ENCODE results near the gene FTH1. TPM values are rescaled to one million over a fixed set of nuclear protein-coding genes. Genes with fewer than 3 reads are reported as not detected.
A peak's percentile ranks its signal among the peaks of the same experiment; 100 is the strongest.
"Not testable (repeated sequence)": the region's sequence is repeated elsewhere in the genome, so short reads cannot be mapped to it uniquely, and the experiment has no call there.

The FTH1 gene
- total and polyA plus RNA-seq, 8 donors = 1,788 to 5,494 (median 2,077) TPM

DNA sequence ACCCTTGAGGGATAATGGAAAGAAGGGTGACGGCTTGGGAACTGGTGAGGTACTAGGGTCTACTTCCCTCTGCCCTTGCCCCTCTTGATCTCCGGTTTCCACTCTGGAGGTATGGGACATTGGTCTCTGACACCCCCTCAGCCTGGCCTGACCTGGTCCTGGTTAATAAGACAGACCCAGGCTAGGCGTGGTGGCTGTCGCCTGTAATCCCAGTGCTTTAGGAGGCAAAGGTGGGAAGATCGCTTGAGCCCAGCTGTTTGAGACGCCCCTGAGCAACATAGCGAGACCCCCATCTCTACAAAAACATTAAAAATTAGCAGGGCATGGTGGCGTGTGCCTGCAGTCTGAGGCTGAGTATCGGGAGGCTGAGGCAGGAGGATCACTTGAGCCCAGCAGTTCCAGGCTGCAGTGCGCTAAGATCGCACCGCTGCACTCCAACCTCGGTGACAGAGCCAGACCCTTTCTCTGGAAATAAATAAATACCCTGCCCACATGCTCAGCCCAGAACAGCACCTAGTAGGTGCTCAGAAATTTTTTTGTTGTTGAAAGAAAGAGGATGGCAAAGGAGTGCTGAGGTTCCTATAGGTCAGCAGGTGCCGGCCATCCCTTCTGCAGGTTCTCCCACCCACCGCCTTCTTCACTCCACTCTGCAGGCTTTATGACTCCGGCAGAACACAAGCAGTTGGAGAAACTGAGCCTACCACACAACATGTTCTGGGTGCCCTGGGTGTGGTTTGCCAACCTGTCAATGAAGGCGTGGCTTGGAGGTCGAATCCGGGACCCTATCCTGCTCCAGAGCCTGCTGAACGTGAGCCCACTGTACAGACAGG is 11.0 kb downstream of the FTH1 start:
- intact Hi-C loops (cut with DNase I) = loop anchor here in 1 of 2 donors (10.0 kb wide), 2 partner anchors 118 to 162 kb away; partner anchors contain the start of genes FEN1 and TMEM258
- peak overlapping the region in 1 of 2 donors; percentile 63 for H3K4me3 ChIP-seq
- ATAC-seq = no peak

DNA sequence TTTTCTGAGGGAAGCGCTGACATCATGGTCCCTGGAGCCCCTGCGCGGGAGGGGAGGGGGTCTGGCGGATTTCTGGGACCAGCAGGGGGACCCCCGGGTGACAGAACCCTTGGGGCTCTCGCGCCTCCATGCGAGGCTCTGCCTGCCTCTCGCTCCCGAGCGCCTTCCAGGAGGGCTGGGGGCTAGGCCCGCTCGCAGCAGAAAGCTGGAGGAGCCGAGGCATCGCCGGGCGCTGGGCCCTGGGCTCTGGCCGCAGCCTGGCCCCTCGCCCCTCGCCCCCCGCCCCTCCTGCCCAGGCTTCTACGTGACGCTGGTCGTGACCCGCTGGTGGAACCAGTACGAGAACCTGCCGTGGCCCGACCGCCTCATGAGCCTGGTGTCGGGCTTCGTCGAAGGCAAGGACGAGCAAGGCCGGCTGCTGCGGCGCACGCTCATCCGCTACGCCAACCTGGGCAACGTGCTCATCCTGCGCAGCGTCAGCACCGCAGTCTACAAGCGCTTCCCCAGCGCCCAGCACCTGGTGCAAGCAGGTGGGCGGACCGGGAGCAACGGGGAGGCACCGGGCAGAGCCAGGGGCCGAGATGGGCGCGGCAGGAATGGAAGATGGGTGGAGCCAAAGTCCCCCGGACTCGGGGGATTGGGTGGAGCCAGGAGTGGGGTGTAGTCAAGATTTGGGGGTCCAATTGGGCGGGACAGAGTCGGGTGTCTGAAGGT is 11.9 kb downstream of the FTH1 start:
- Histone ChIP-seq H3K4me1 (peaks cover 7 to 39% of the 10 kb centered on the region in 2 donors), H3K9me3 (no peaks in the 10 kb centered on the region), H3K36me3 (peaks cover 0 to 30% of the 10 kb centered on the region in 2 donors), H3K4me3 (peak overlapping the region; percentile 31 to 63), H3K27me3 (peaks cover 0 to 11% of the 10 kb centered on the region in 2 donors), H3K27ac (peak overlapping the region; percentile 79 to 96)
- TF ChIP-seq, protein P1, sequence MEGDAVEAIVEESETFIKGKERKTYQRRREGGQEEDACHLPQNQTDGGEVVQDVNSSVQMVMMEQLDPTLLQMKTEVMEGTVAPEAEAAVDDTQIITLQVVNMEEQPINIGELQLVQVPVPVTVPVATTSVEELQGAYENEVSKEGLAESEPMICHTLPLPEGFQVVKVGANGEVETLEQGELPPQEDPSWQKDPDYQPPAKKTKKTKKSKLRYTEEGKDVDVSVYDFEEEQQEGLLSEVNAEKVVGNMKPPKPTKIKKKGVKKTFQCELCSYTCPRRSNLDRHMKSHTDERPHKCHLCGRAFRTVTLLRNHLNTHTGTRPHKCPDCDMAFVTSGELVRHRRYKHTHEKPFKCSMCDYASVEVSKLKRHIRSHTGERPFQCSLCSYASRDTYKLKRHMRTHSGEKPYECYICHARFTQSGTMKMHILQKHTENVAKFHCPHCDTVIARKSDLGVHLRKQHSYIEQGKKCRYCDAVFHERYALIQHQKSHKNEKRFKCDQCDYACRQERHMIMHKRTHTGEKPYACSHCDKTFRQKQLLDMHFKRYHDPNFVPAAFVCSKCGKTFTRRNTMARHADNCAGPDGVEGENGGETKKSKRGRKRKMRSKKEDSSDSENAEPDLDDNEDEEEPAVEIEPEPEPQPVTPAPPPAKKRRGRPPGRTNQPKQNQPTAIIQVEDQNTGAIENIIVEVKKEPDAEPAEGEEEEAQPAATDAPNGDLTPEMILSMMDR (IDR thresholded peaks at IDR 0.05) = peak in 1 of 2 donors; percentile 24
- peak; percentile 46 for ATAC-seq
- peak in 2 of 4 donors; percentile 56 to 89 for DNase-seq
- intact Hi-C loops (cut with DNase I) = loop anchor here in 1 of 2 donors (10.0 kb wide), 2 partner anchors 119 to 161 kb away; partner anchors contain the start of genes FEN1 and TMEM258

More for the DNA sequence above, 11.0 kb downstream of the FTH1 start:
- Histone ChIP-seq H3K36me3 (peaks cover 0 to 35% of the 10 kb centered on the region in 2 donors), H3K27ac (peak overlapping the region; percentile 79 to 96), H3K4me1 (peaks cover 7 to 46% of the 10 kb centered on the region in 2 donors), H3K27me3 (peaks cover 0 to 11% of the 10 kb centered on the region in 2 donors), H3K9me3 (no peaks in the 10 kb centered on the region)
- DNase-seq = peak in 1 of 4 donors; percentile 30
- TF ChIP-seq, protein P1 (IDR thresholded peaks at IDR 0.05) = no peak

DNA sequence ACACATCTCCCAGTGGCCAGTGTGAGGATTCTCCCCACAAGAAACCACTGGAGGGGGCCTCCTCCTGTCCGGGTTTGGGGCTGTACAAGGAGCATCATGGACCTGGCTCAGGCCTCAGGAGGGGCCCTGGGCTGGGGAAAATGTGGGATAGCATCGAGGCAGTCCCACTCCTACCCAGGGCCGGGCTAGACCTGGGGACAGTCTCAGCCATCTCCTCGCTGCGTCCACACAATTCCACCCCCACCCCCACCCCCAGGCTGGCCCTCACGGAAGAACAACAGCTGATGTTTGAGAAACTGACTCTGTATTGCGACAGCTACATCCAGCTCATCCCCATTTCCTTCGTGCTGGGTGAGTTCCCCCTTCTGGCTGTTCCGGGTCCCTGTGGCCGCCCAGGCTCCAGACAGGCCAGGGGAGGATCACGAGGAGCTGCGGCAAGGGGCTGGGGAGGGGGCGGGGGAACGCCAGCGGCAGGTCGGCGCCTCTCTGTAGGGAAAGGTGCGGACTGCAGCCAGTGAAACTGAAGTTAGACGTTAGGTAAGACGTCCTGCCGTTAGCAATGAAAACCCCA is 12.5 kb downstream of the FTH1 start:
- H3K27ac ChIP-seq = peak overlapping the region; percentile 79 to 96
- DNase-seq (peak; percentile 78 to 93 (median 88)), ATAC-seq (peak; percentile 80)
- H3K27me3 ChIP-seq = peaks cover 0 to 11% of the 10 kb centered on the region in 2 donors
- H3K9me3 ChIP-seq = no peaks in the 10 kb centered on the region
- TF ChIP-seq, protein P1 (IDR thresholded peaks at IDR 0.05) = peak in 1 of 2 donors; percentile 36
- peak overlapping the region; percentile 31 to 63 for H3K4me3 ChIP-seq
- intact Hi-C loops (cut with DNase I) = loop anchor here in 1 of 2 donors (10.0 kb wide), 2 partner anchors 120 to 160 kb away; partner anchors contain the start of genes FEN1 and TMEM258
- H3K4me1 ChIP-seq = peaks cover 7 to 38% of the 10 kb centered on the region in 2 donors
- H3K36me3 ChIP-seq = peaks cover 0 to 23% of the 10 kb centered on the region in 2 donors

DNA sequence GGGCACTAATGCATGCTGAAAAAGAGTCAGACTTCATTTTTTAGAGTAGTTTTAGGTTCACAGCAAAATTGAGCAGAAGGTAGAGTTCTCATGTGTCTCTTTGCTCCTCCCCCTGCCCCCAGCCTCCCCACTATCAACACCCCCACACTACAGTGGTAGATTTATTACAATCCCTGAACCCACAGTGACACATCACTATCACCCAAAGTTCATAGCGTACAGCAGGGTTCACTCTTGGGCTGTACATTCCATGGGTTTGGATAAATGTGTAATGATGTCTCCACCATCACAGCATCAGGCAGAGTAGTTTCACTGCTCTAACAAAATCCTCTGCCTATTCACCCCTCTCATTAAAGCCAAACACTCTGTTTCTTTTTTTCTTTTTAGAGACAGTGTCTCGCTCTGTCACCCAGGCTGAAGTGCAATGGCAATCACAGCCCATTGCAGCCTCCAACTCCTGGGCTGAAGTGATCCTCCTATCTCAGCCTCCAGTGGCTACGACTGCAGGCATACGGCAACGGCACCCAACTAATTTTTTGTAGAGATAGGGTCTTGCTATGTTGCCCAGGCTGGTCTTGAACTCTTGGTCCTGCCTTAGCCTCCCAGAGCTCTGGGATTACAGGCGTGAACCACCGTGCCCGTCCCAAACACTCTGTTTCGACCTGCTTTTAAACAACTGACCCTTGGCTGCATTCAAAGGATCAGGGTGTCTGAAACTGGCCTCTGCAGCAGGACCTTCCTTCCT is 13.2 kb downstream of the FTH1 start:
- TF ChIP-seq, protein P1 (IDR thresholded peaks at IDR 0.05) = no peak
- H3K27ac ChIP-seq = peak overlapping the region; percentile 79 to 96
- DNase-seq = peak in 1 of 4 donors; percentile 17
- H3K4me3 ChIP-seq = peak overlapping the region in 1 of 2 donors; percentile 63
- no peaks in the 10 kb centered on the region for H3K9me3 ChIP-seq
- H3K4me1 ChIP-seq = peaks cover 7 to 40% of the 10 kb centered on the region in 2 donors
- H3K36me3 ChIP-seq = peaks cover 0 to 17% of the 10 kb centered on the region in 2 donors
- ATAC-seq = peak; percentile 3
- peaks cover 0 to 11% of the 10 kb centered on the region in 2 donors for H3K27me3 ChIP-seq
- intact Hi-C loops (cut with DNase I) = loop anchor here in 1 of 2 donors (10.0 kb wide), 2 partner anchors 121 to 159 kb away; partner anchors contain the start of genes FEN1 and TMEM258

DNA sequence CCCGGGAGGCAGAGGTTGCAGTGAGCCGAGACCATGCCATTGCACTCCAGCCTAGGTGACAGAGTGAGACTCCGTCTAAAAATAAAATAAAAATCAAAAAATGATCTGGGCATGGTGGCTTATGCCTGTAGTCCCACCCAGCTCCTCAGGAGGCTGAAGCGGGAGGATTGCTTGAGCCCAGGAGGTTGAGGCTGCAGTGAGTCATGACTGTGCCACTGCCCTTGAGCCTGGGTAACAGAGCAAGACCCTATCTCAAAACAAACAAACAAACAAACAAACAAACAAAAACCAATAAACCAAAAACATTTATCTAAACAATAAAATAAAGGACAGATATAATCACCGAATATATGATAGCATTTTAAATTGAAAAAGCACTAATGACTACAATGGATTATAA is 13.8 kb downstream of the FTH1 start:
- DNase-seq = not testable (repeated sequence)

More for the DNA sequence above, 13.8 kb downstream of the FTH1 start:
- intact Hi-C loops (cut with DNase I) = loop anchor here in 1 of 2 donors (10.0 kb wide), 2 partner anchors 121 to 159 kb away; partner anchors contain the start of genes FEN1 and TMEM258
- H3K4me1 ChIP-seq = peaks cover 7 to 42% of the 10 kb centered on the region in 2 donors
- ATAC-seq, H3K4me3 ChIP-seq, H3K9me3 ChIP-seq: not testable (repeated sequence)
- H3K27ac ChIP-seq = peak overlapping the region in 1 of 2 donors; percentile 96
- peaks cover 0 to 11% of the 10 kb centered on the region in 2 donors for H3K27me3 ChIP-seq
- H3K36me3 ChIP-seq = peaks cover 0 to 12% of the 10 kb centered on the region in 2 donors

Measured in left lung (tissue), 10 donors.